GM12892 (cell line): Measurements from ENCODE around the gene CACHD1.

ENCODE experiments used
- POLR2A ChIP-seq: IDR thresholded peaks from 2 replicates; pipeline ENCODE4 v1.6.1; 2011; ENCODE audit warnings: low read depth, low read length, control low read depth
- POLR2AphosphoS5 ChIP-seq: IDR thresholded peaks from 2 replicates; pipeline ENCODE4 v1.6.1; 2011; ENCODE audit warnings: low read depth, low read length, control low read depth
- TAF1 ChIP-seq: IDR thresholded peaks from 2 replicates; pipeline ENCODE4 v1.6.1; 2011; ENCODE audit warnings: low read depth, mild to moderate bottlenecking, control low read depth, low read length, borderline replicate concordance

DNA sequence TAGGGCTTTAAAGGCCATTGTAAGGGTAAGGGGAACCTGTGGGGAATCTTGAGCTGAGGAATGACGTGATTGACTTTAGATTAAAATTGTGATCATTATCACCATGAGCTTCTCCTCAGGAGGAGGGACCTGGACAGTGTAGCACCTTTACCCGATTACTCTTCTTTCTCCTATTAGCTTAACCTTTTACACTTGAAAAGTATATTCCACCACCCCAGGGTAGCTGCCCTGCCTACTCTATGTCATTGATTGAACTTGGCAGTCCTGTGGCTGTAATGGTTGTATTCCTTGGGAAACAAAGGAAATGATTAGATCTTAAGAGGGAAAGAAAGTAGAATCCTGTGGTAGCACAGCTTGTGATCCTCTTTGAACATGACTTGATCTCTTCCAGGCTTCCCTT, 47.7 kb downstream of the CACHD1 start:
- TF ChIP-seq POLR2AphosphoS5 (no peak), POLR2A (no peak), TAF1 (no peak)
